Fibroblast of the aortic adventitia (primary cell): ENCODE results near the gene MYB. TPM values are rescaled to one million over a fixed set of nuclear protein-coding genes. Genes with fewer than 3 reads are reported as not detected.
A peak's percentile ranks its signal among the peaks of the same experiment; 100 is the strongest.

Source experiments
- DNase-seq: peaks from one replicate; pipeline ENCODE4 v3.0.0-alpha.2; 2010; ENCODE audit warnings: low read depth
- H3K4me3 ChIP-seq: 2 replicates; pipeline ENCODE4 v1.5.1; 2011; ENCODE audit warnings: low read depth, mild to moderate bottlenecking, control low read depth, low read length, moderate library complexity
- CTCF ChIP-seq: IDR thresholded peaks from 2 replicates; pipeline ENCODE4 v1.5.1; 2011; ENCODE audit warnings: mild to moderate bottlenecking, low read length, control low read depth, inconsistent platforms; ENCODE audit not compliant: insufficient read depth
- total RNA-seq: library from RNA; depleted of rRNA; stranded (reverse); fragments of >200 nt; gene quantifications from 2 replicates; pipeline ENCODE4 v1.2.3, GENCODE V29; 2012; ENCODE audit warnings: low replicate concordance

MYB gene
- total RNA-seq, 1 donor = 0.54 TPM

GRCh38 chr6:135183002-135183531 lies 2.0 kb downstream of the MYB start:
- DNase-seq = no peak
- H3K4me3 ChIP-seq = peak overlapping the region; percentile 67

GRCh38 chr6:135183532-135184440 lies 2.7 kb downstream of the MYB start:
- TF ChIP-seq CTCF = peak; percentile 56
- peak overlapping the region; percentile 67 for H3K4me3 ChIP-seq
- DNase-seq = peak; percentile 24

More at GRCh38 chr6:135183002-135183531, 2.0 kb downstream of the MYB start:
- no peak for TF ChIP-seq CTCF

GRCh38 chr6:135185483-135185882 lies 4.4 kb downstream of the MYB start:
- no peak for TF ChIP-seq CTCF
- H3K4me3 ChIP-seq = no peak overlapping the region
- DNase-seq = no peak

- DNase-seq = no peak
- H3K4me3 ChIP-seq = no peak overlapping the region
- TF ChIP-seq CTCF = no peak
These were observed 5.1 kb downstream of the MYB start for GRCh38 chr6:135186255-135186654.

GRCh38 chr6:135187372-135187771 lies 6.3 kb downstream of the MYB start:
- H3K4me3 ChIP-seq = no peak overlapping the region
- DNase-seq = no peak
- TF ChIP-seq CTCF = no peak

- no peak for TF ChIP-seq CTCF
- no peak for DNase-seq
- no peak overlapping the region for H3K4me3 ChIP-seq
These were observed 7.6 kb downstream of the MYB start for GRCh38 chr6:135188718-135189117.
